Erythroblast (primary cell): ENCODE measurements around the gene CADM3.

ENCODE experiments used
- GATA1 ChIP-seq: IDR thresholded peaks from 2 replicates; pipeline ENCODE4 v1.6.1; 2011; ENCODE audit warnings: low read depth, mild to moderate bottlenecking, control low read depth, low read length, moderate library complexity
- POLR2A ChIP-seq: IDR thresholded peaks from 2 replicates; pipeline ENCODE4 v1.6.1; 2011; ENCODE audit warnings: mild to moderate bottlenecking, low read length

DNA sequence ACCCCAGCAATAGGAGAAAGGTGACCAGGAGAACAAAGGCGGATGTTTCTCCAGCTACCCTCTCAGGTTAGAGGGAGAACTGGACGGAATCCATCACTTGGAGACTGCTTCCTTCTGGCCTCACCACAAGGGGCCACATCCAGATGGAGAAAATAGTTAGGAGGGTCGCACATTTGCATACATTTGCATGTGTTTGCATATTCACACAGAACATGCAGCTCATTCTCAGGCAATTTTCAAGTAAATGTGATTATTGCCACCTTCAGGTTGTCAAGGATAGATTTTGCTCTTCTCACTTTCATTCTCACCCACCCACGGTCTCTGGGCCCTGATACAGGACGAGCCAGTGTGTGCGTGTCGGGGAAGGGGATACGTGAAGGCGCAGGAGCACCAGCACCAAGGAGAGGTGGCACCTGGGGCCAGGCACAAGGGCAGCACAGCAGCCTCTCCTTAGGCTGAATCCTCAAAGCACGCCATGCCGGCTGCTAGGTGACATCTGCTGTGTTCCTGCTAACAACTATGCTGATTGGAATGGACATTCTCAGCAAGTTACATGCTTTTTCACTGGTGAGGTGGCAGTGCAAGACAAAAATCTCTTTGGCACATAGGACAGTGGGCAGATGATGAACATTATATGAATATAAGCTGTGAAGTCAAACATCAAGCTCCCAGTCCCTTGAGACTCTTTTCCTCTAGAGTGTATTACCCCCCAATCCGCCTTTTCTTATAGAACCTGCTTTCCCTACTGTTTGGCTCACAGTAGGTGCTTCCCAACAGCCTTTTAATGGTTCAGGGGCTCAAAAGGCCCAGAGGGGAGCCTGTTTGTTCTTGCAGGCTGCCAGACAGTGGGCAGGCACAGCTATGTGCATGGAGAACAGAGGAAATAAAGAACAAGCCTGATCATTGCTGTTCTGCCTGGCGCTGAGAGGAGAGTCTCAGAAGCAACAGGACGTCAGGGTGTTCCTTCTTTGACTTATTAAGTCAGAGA is 47.5 kb downstream of the CADM3 start:
- TF ChIP-seq POLR2A (no peak), GATA1 (no peak)
